Breast epithelium (tissue), 3 donors: Measurements from ENCODE around the gene IGFBP4.

ENCODE experiments used
- POLR2A ChIP-seq: fragments of 450-650 bp; IDR thresholded peaks from one replicate; pipeline ENCODE4 v1.6.1; 2016; ENCODE audit warnings: antibody characterized with exemption, mild to moderate bottlenecking, moderate library complexity
- POLR2AphosphoS5 ChIP-seq, 3 donors: sonication (generic); formaldehyde crosslinking; IDR thresholded peaks; one replicate each; pipeline ENCODE4 v1.6.1; 2017; ENCODE audit warnings: antibody characterized with exemption in 3 of 3
- TF ChIP-seq, protein P1 (sequence below), 3 donors: fragments of 450-650 bp; IDR thresholded peaks; one replicate each; pipeline ENCODE4 v1.5.1; 2016 to 2017; ENCODE audit warnings: antibody characterized with exemption in 3 of 3, mild to moderate bottlenecking in 3 of 3, moderate library complexity in 3 of 3

DNA sequence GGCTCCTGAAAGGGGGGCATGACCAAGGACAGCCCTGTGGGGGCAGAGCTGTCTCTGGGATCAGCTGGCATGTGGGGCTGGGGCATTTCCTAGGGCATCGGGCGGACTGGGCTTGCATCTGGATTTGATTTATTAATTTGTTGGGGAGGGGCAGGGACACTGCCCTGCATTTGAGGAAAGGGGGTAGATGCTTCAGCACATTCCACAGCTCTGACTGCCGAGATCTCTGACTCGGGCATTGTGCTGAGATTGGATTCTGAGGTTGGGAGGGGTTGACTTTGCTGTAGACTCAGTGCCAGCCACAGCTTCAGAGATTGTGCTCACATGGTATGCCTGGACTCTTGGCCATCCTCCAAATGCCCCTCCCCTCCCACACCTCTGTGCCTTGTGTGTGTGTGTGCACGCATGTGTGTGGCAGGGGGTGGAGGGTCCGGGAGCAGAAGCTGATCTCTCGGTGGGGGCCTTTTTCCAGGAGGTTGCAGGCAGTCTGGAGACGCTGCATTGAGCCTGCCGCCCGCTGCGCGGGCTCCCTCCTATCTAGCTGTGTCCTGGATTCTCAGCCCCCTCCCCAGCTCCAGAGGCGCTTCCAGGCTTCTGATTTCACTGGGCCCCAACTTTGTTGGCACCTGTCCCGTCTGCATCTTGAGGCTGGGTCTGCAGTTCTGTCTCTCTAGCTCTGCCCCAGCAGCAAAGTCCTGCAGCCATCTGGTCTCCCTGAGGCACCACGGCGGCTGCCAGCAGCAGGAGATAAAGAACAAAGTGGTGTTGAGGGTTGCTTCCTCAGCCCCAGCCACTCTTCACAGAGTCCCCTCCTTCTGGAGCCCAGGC, 14.9 kb downstream of the IGFBP4 start:
- no peak for TF ChIP-seq POLR2A
- TF ChIP-seq, protein P1, sequence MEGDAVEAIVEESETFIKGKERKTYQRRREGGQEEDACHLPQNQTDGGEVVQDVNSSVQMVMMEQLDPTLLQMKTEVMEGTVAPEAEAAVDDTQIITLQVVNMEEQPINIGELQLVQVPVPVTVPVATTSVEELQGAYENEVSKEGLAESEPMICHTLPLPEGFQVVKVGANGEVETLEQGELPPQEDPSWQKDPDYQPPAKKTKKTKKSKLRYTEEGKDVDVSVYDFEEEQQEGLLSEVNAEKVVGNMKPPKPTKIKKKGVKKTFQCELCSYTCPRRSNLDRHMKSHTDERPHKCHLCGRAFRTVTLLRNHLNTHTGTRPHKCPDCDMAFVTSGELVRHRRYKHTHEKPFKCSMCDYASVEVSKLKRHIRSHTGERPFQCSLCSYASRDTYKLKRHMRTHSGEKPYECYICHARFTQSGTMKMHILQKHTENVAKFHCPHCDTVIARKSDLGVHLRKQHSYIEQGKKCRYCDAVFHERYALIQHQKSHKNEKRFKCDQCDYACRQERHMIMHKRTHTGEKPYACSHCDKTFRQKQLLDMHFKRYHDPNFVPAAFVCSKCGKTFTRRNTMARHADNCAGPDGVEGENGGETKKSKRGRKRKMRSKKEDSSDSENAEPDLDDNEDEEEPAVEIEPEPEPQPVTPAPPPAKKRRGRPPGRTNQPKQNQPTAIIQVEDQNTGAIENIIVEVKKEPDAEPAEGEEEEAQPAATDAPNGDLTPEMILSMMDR (IDR thresholded peaks at IDR 0.05) = no peak
- peak in 1 of 3 donors; percentile 32 for TF ChIP-seq POLR2AphosphoS5 (IDR thresholded peaks at IDR 0.05)
